Measurements from ENCODE around the gene JOSD2. TPM values are rescaled to one million over a fixed set of nuclear protein-coding genes. Genes with fewer than 3 reads are reported as not detected.

Gene JOSD2
- total RNA-seq, 1 experiment from 2014 or later = 27.9 TPM

- Mint-ChIP-seq H3K27me3 (ENCODE audit: insufficient read depth, unreplicated experiment) (no peaks in the 10 kb centered on the region), H3K4me3 (ENCODE audit: unreplicated experiment) (no peak overlapping the region), H3K36me3 (ENCODE audit: insufficient read depth, unreplicated experiment) (no peaks in the 10 kb centered on the region), H3K9me3 (ENCODE audit: unreplicated experiment) (peaks cover 19% of the 10 kb centered on the region), H3K27ac (ENCODE audit: unreplicated experiment) (peak overlapping the region; percentile 26), H3K4me1 (ENCODE audit: low read depth, unreplicated experiment) (peaks cover 7% of the 10 kb centered on the region)
- H3K27me3 ChIP-seq (replicated peaks; ENCODE audit: control insufficient read depth, insufficient read depth, low read length) = no peaks in the 10 kb centered on the region
- peaks cover 21% of the 10 kb centered on the region for H3K4me1 ChIP-seq
- H3K4me3 ChIP-seq (ENCODE audit: low read depth, low read length) = no peak overlapping the region
- no peak for DNase-seq
- no peak for TF ChIP-seq CTCF (IDR thresholded peaks at IDR 0.05; ENCODE audit: insufficient read depth in 1 of 2, low read depth in 1 of 2, low read length in 1 of 2, severe bottlenecking in 1 of 2, unreplicated experiment in 1 of 2)
- no peaks in the 10 kb centered on the region for H3K36me3 ChIP-seq (ENCODE audit: control insufficient read depth, insufficient read depth, low read length)
- no TSS peak for BruUV-seq (replicated peaks)
- CTCF ChIA-PET = interaction anchor here (0.7 kb wide), 1 partner anchor 35 kb away, joined by 4 read pairs; no protein-coding TSS in a partner anchor
- POLR2A ChIA-PET = no interaction called here
- intact Hi-C loops (cut with micrococcal nuclease; ENCODE audit: unreplicated experiment) = no loop called here
- H3K9me3 ChIP-seq = no peaks in the 10 kb centered on the region
These were observed 52.5 kb downstream of the JOSD2 start for GRCh38 chr19:50458396-50459066.

GRCh38 chr19:50457300-50457699, 53.7 kb downstream of the JOSD2 start:
- Mint-ChIP-seq H3K27ac (ENCODE audit: unreplicated experiment) (no peak overlapping the region), H3K27me3 (ENCODE audit: insufficient read depth, unreplicated experiment) (no peaks in the 10 kb centered on the region), H3K36me3 (ENCODE audit: insufficient read depth, unreplicated experiment) (no peaks in the 10 kb centered on the region), H3K4me1 (ENCODE audit: low read depth, unreplicated experiment) (peaks cover 7% of the 10 kb centered on the region), H3K9me3 (ENCODE audit: unreplicated experiment) (peaks cover 19% of the 10 kb centered on the region), H3K4me3 (ENCODE audit: unreplicated experiment) (no peak overlapping the region)
- no TSS peak for BruUV-seq (replicated peaks)
- intact Hi-C loops (cut with micrococcal nuclease; ENCODE audit: unreplicated experiment) = no loop called here
- no peaks in the 10 kb centered on the region for H3K36me3 ChIP-seq (ENCODE audit: control insufficient read depth, insufficient read depth, low read length)
- ChIA-PET POLR2A (no interaction called here), CTCF (no interaction called here)
- DNase-seq = no peak
- H3K4me3 ChIP-seq (ENCODE audit: low read depth, low read length) = no peak overlapping the region
- no peak for TF ChIP-seq CTCF (IDR thresholded peaks at IDR 0.05; ENCODE audit: insufficient read depth in 1 of 2, low read depth in 1 of 2, low read length in 1 of 2, severe bottlenecking in 1 of 2, unreplicated experiment in 1 of 2)
- no peaks in the 10 kb centered on the region for H3K9me3 ChIP-seq
- H3K4me1 ChIP-seq = peaks cover 21% of the 10 kb centered on the region
- no peaks in the 10 kb centered on the region for H3K27me3 ChIP-seq (replicated peaks; ENCODE audit: control insufficient read depth, insufficient read depth, low read length)

Other genes with a start within 250 kb of the JOSD2 start
- gene KCNC3, start 181.8 kb downstream of the JOSD2 start, total RNA-seq (2022) = 20.6 and 24.6 TPM in 2 replicates
- gene NAPSA, start 145.6 kb downstream of the JOSD2 start, total RNA-seq (2022) = 1.2 and 1.6 TPM in 2 replicates
- gene NR1H2, start 134.7 kb downstream of the JOSD2 start, total RNA-seq (2022) = 38.3 and 40.3 TPM in 2 replicates
- 128 TPM in 2 replicates for gene POLD1, start 126.8 kb downstream of the JOSD2 start, total RNA-seq (2022)
- 0.50 and 0.51 TPM in 2 replicates for gene SPIB, start 92.3 kb downstream of the JOSD2 start, total RNA-seq (2022)
- 0.91 and 1.6 TPM in 2 replicates for gene MYBPC2, start 78.3 kb downstream of the JOSD2 start, total RNA-seq (2022)
- gene EMC10, start 34.7 kb downstream of the JOSD2 start, total RNA-seq (2022) = 42.9 and 46.3 TPM in 2 replicates
- gene GARIN5A, start 34.3 kb downstream of the JOSD2 start, total RNA-seq (2022) = 1.4 and 1.5 TPM in 2 replicates
- gene ASPDH, start 2.7 kb upstream of the JOSD2 start, total RNA-seq (2022) = not detected in 2 replicates
- gene LRRC4B, start 57.2 kb upstream of the JOSD2 start, total RNA-seq (2022) = 0.30 and 0.54 TPM in 2 replicates
- gene SYT3, start 128.7 kb upstream of the JOSD2 start, total RNA-seq (2022) = 0.41 and 0.70 TPM in 2 replicates
- 0.41 TPM in 1 of 2 replicates, not detected in the other for gene C19orf81, start 138.3 kb upstream of the JOSD2 start, total RNA-seq (2022)
- gene SHANK1, start 208.6 kb upstream of the JOSD2 start, total RNA-seq (2022) = not detected in 2 replicates
- 0.51 and 1.1 TPM in 2 replicates for gene CLEC11A, start 212.2 kb upstream of the JOSD2 start, total RNA-seq (2022)

Data from Caco-2 (cell line).